Measurements from ENCODE around the gene TKFC. TPM values are rescaled to one million over a fixed set of nuclear protein-coding genes. Genes with fewer than 3 reads are reported as not detected.

Gene TKFC
- total RNA-seq, 1 donor from 2014 or later, result 21.9 TPM

- intact Hi-C loops (cut with DNase I), result no loop called here
Measured at GRCh38 chr11:61390161-61390560, 57.1 kb downstream of the TKFC start.

GRCh38 chr11:61392981-61393595 is 60.1 kb downstream of the TKFC start:
- DNase-seq (ENCODE audit: low spot score), result no peak
- intact Hi-C loops (cut with DNase I), result loop anchor here (1.0 kb wide), 1 partner anchor 37 kb away; the partner anchor contains the start of gene SDHAF2

More at GRCh38 chr11:61390161-61390560, 57.1 kb downstream of the TKFC start:
- DNase-seq (ENCODE audit: low spot score), result no peak

Other genes with a start within 250 kb of the TKFC start
- gene CD5, start 230.7 kb upstream of the TKFC start, total RNA-seq, result not detected
- 19.6 TPM for gene VPS37C, start 171.8 kb upstream of the TKFC start, total RNA-seq
- gene PGA3, start 129.7 kb upstream of the TKFC start, total RNA-seq, result 0.24 TPM
- not detected for gene PGA4, start 110.9 kb upstream of the TKFC start, total RNA-seq
- gene PGA5, start 92.1 kb upstream of the TKFC start, total RNA-seq, result not detected
- gene VWCE, start 37.9 kb upstream of the TKFC start, total RNA-seq, result 0.59 TPM
- gene DDB1, start 123 bp upstream of the TKFC start, total RNA-seq, result 125 TPM
- 11.2 TPM for gene CYB561A3, start 28.7 kb downstream of the TKFC start, total RNA-seq
- gene TMEM138, start 29.1 kb downstream of the TKFC start, total RNA-seq, result 17.9 TPM
- 6.3 TPM for gene TMEM216, start 59.4 kb downstream of the TKFC start, total RNA-seq
- gene CPSF7, start 96.7 kb downstream of the TKFC start, total RNA-seq, result 40.1 TPM
- gene SDHAF2, start 96.9 kb downstream of the TKFC start, total RNA-seq, result 27.9 TPM
- gene LRRC10B, start 175.5 kb downstream of the TKFC start, total RNA-seq, result 0.65 TPM
- gene SYT7, start 247.8 kb downstream of the TKFC start, total RNA-seq, result 9.3 TPM

Data from cardiac septum (tissue), 1 donor.